GM10248 (cell line): ENCODE measurements around the gene OSBPL10.

Experiments
- CTCF ChIA-PET: fragments of 300-600 bp; sonication (Branson Sonifier 250); formaldehyde crosslinking; extraction: SDS; loops from one replicate; lab custom pipeline; 2021; ENCODE audit warnings: antibody characterized with exemption; lab: Yijun Ruan, JAX
- POLR2A ChIA-PET: fragments of 350-650 bp; sonication (Branson Sonifier 250); formaldehyde crosslinking; extraction: SDS; loops from one replicate; lab custom pipeline; 2020; ENCODE audit warnings: antibody characterized with exemption; lab: Yijun Ruan, JAX
- DNase-seq: peaks from one replicate; pipeline ENCODE4 v3.0.0; 2012; ENCODE audit errors: extremely low spot score
- TF ChIP-seq, protein P1 (sequence below): IDR thresholded peaks from 2 replicates; pipeline ENCODE4 v1.5.1; 2012; ENCODE audit warnings: mild to moderate bottlenecking, low read depth; ENCODE audit errors: extremely low read depth, missing control alignments, control extremely low read depth

Gene OSBPL10

DNA sequence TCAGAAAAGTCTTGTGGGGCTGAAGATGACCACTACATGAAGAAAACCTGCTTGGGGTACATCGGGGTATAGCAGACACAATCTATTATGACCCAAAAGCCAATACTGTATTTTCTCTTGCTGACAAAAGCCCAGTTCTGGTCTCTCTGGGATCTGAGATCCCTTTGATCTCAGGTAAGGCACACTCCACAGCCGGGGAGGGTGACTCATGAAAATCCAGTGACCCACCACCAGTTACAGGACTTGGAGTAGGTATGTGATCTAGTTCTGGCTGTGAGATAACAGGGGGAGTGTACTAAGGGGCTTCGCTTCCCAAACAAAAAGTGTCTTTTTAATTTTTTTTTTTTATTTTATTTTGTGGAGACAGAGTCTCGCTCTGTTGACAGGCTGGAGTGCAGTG, 255.1 kb downstream of the OSBPL10 start:
- POLR2A ChIA-PET, result no interaction called here
- no peak for DNase-seq
- CTCF ChIA-PET, result no interaction called here
- TF ChIP-seq, protein P1, sequence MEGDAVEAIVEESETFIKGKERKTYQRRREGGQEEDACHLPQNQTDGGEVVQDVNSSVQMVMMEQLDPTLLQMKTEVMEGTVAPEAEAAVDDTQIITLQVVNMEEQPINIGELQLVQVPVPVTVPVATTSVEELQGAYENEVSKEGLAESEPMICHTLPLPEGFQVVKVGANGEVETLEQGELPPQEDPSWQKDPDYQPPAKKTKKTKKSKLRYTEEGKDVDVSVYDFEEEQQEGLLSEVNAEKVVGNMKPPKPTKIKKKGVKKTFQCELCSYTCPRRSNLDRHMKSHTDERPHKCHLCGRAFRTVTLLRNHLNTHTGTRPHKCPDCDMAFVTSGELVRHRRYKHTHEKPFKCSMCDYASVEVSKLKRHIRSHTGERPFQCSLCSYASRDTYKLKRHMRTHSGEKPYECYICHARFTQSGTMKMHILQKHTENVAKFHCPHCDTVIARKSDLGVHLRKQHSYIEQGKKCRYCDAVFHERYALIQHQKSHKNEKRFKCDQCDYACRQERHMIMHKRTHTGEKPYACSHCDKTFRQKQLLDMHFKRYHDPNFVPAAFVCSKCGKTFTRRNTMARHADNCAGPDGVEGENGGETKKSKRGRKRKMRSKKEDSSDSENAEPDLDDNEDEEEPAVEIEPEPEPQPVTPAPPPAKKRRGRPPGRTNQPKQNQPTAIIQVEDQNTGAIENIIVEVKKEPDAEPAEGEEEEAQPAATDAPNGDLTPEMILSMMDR, result no peak

- CTCF ChIA-PET, result interaction anchor here (0.9 to 1.2 kb wide), 2 partner anchors 11 to 196 kb away, joined by 3 to 4 read pairs; no protein-coding TSS in a partner anchor
- POLR2A ChIA-PET, result no interaction called here
- no peak for DNase-seq
- TF ChIP-seq, protein P1, result no peak
These were observed 255.5 kb downstream of the OSBPL10 start for GRCh38 chr3:31725568-31725967.

DNA sequence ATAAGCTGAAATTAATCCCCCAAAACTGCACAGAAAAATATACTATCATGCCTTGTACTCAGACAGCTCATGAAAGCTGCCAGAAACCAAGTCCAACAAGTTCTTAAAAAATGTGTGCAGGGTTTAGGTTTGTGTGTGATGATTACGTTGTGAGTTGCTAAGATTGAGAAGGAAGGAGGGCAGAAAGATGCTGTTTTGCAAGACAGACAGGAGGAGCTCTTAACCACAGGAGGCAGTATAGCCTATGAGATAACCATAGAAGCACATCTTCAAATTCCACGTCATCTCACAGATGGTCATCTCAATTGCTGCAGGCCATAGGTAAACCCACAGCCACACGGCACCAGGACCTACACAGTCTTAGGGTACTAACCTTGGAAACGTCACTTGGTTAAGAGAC, 256.4 kb downstream of the OSBPL10 start:
- CTCF ChIA-PET, result interaction anchor here (0.6 to 4.0 kb wide), 9 partner anchors 9 to 421 kb away, joined by 3 to 11 read pairs (median 3); no protein-coding TSS in a partner anchor
- POLR2A ChIA-PET, result no interaction called here
- DNase-seq, result no peak
- TF ChIP-seq, protein P1, result peak; percentile 24

- DNase-seq, result no peak
- POLR2A ChIA-PET, result no interaction called here
- CTCF ChIA-PET, result interaction anchor here (0.6 to 4.0 kb wide), 6 partner anchors 9 to 421 kb away, joined by 3 to 11 read pairs (median 4); no protein-coding TSS in a partner anchor
- TF ChIP-seq, protein P1, result no peak
These were observed 256.9 kb downstream of the OSBPL10 start for GRCh38 chr3:31724116-31724515.

- ChIA-PET CTCF (interaction anchor here (1.1 to 4.0 kb wide), 5 partner anchors 12 to 422 kb away, joined by 3 to 11 read pairs (median 4); no protein-coding TSS in a partner anchor), POLR2A (no interaction called here)
- TF ChIP-seq, protein P1, result no peak
- DNase-seq, result no peak
These were observed 257.4 kb downstream of the OSBPL10 start for GRCh38 chr3:31723701-31724100.

- ChIA-PET POLR2A (no interaction called here), CTCF (interaction anchor here (0.6 to 4.0 kb wide), 5 partner anchors 12 to 47 kb away, joined by 3 to 11 read pairs (median 4); no protein-coding TSS in a partner anchor)
- no peak for DNase-seq
- TF ChIP-seq, protein P1, result no peak
These were observed 259.4 kb downstream of the OSBPL10 start for GRCh38 chr3:31721676-31722075.
